Stimulated activated CD8-positive, alpha-beta memory T cell treated with anti-CD3 and anti-CD28 coated beads, Interleukin-15, amount 100 ng/mL, for 1 hour (primary cell): Measurements from ENCODE around the gene EPHA5.

Source experiments
- DNase-seq: peaks from one replicate; pipeline ENCODE4 v3.0.0-alpha.2; 2020; ENCODE audit warnings: low read depth

The EPHA5 gene

GRCh38 chr4:65495439-65495838 lies 174.8 kb downstream of the EPHA5 start:
- DNase-seq = no peak

GRCh38 chr4:65482410-65482809 lies 187.9 kb downstream of the EPHA5 start:
- no peak for DNase-seq

- DNase-seq = no peak
Measured at GRCh38 chr4:65472531-65472930, 197.8 kb downstream of the EPHA5 start.

- no peak for DNase-seq
Measured at GRCh38 chr4:65467068-65467680, 203.1 kb downstream of the EPHA5 start.

- DNase-seq = no peak
Measured at GRCh38 chr4:65461781-65462180, 208.5 kb downstream of the EPHA5 start.

- DNase-seq = no peak
Measured at GRCh38 chr4:65457011-65457410, 213.3 kb downstream of the EPHA5 start.

- no peak for DNase-seq
Measured at GRCh38 chr4:65456579-65456978, 213.7 kb downstream of the EPHA5 start.

GRCh38 chr4:65453398-65453797 lies 216.9 kb downstream of the EPHA5 start:
- no peak for DNase-seq

- no peak for DNase-seq
Measured at GRCh38 chr4:65450899-65451298, 219.4 kb downstream of the EPHA5 start.

GRCh38 chr4:65437102-65437501 lies 233.2 kb downstream of the EPHA5 start:
- DNase-seq = no peak

- no peak for DNase-seq
Measured at GRCh38 chr4:65422109-65422508, 248.2 kb downstream of the EPHA5 start.

- no peak for DNase-seq
Measured at GRCh38 chr4:65420036-65420435, 250.3 kb downstream of the EPHA5 start.

GRCh38 chr4:65416891-65417290 lies 253.4 kb downstream of the EPHA5 start:
- DNase-seq = no peak

- DNase-seq = no peak
Measured at GRCh38 chr4:65407483-65407882, 262.8 kb downstream of the EPHA5 start.

GRCh38 chr4:65401083-65401482 lies 269.2 kb downstream of the EPHA5 start:
- DNase-seq = no peak

- DNase-seq = no peak
Measured at GRCh38 chr4:65399084-65399483, 271.2 kb downstream of the EPHA5 start.

- no peak for DNase-seq
Measured at GRCh38 chr4:65393078-65393477, 277.2 kb downstream of the EPHA5 start.

- no peak for DNase-seq
Measured at GRCh38 chr4:65392488-65392887, 277.8 kb downstream of the EPHA5 start.

GRCh38 chr4:65391814-65392213 lies 278.5 kb downstream of the EPHA5 start:
- no peak for DNase-seq

- no peak for DNase-seq
Measured at GRCh38 chr4:65391382-65391781, 278.9 kb downstream of the EPHA5 start.

- no peak for DNase-seq
Measured at GRCh38 chr4:65386927-65387326, 283.4 kb downstream of the EPHA5 start.

GRCh38 chr4:65383589-65384305 lies 286.5 kb downstream of the EPHA5 start:
- DNase-seq = no peak

GRCh38 chr4:65381648-65382047 lies 288.6 kb downstream of the EPHA5 start:
- no peak for DNase-seq

GRCh38 chr4:65370709-65371108 lies 299.6 kb downstream of the EPHA5 start:
- no peak for DNase-seq
